H1 (cell line): ENCODE data around the gene CERS3. TPM values are rescaled to one million over a fixed set of nuclear protein-coding genes. Genes with fewer than 3 reads are reported as not detected.

ENCODE experiments used
- CTCF ChIA-PET: fragments of 300-600 bp; sonication (Branson Sonifier 250); formaldehyde crosslinking; loops from one replicate; lab custom pipeline; 2021; ENCODE audit not compliant: partially characterized antibody; lab: Charles Lee
- POLR2A ChIA-PET: fragments of 300-600 bp; sonication (Branson Sonifier 250); formaldehyde crosslinking; loops from one replicate; lab custom pipeline; 2021; ENCODE audit warnings: inconsistent platforms; ENCODE audit not compliant: partially characterized antibody; lab: Charles Lee
- DNase-seq, 2 experiments: peaks; one replicate each; pipeline versions ENCODE4 v3.0.0 to v3.0.0-alpha.2; 2010 to 2022; ENCODE audit warnings: low spot score in 2 of 2, low read depth in 1 of 2, mixed read lengths in 1 of 2
- FAIRE-seq: peaks from 2 replicates; lab custom pipeline; 2011; peaks lifted over from hg19 to GRCh38; lab: Jason Lieb, UNC
- H2AFZ ChIP-seq: 2 replicates; pipeline ENCODE4 v1.8.1; 2012; ENCODE audit warnings: low read length, inconsistent platforms
- H2AK5ac ChIP-seq: 2 replicates; pipeline ENCODE4 v1.6.1; 2013; ENCODE audit warnings: low read depth, low read length
- H2BK120ac ChIP-seq: replicated peaks from 2 replicates; pipeline ENCODE3; 2013; ENCODE audit warnings: low read depth, low read length, inconsistent platforms
- H2BK12ac ChIP-seq: 2 replicates; pipeline ENCODE4 v1.6.1; 2013; ENCODE audit warnings: low read depth, low read length
- H2BK15ac ChIP-seq: 2 replicates; pipeline ENCODE4 v1.6.1; 2013; ENCODE audit warnings: low read length
- H2BK20ac ChIP-seq: 2 replicates; pipeline ENCODE4 v1.6.1; 2013; ENCODE audit warnings: low read length
- H2BK5ac ChIP-seq: 2 replicates; pipeline ENCODE4 v1.6.1; 2013; ENCODE audit warnings: low read depth, low read length
- H3K14ac ChIP-seq: 2 replicates; pipeline ENCODE4 v1.6.1; 2013; ENCODE audit warnings: inconsistent platforms; ENCODE audit not compliant: insufficient read length
- H3K18ac ChIP-seq: 2 replicates; pipeline ENCODE4 v1.6.1; 2013; ENCODE audit warnings: low read length; ENCODE audit errors: extremely low read depth
- H3K23ac ChIP-seq: 2 replicates; pipeline ENCODE4 v1.6.1; 2013; ENCODE audit warnings: inconsistent platforms; ENCODE audit not compliant: insufficient read length
- H3K23me2 ChIP-seq: 2 replicates; pipeline ENCODE4 v1.6.1; 2013; ENCODE audit warnings: low read depth, low read length
- H3K27ac ChIP-seq: 2 replicates; pipeline ENCODE4 v1.6.1; 2011; ENCODE audit warnings: low read depth, low read length, inconsistent platforms
- H3K27me3 ChIP-seq, 4 experiments: replicated peaks in 1 of 4; 1 replicate in 1 of 4; 2 replicates in 3 of 4; pipeline versions ENCODE4 v1.6.1 to v1.8.1; 2011 to 2013; ENCODE audit warnings: low read length in 3 of 4, mild to moderate bottlenecking in 3 of 4, inconsistent platforms in 2 of 4, mixed read lengths in 2 of 4, moderate library complexity in 1 of 4; ENCODE audit not compliant: control insufficient read depth in 3 of 4, insufficient read depth in 3 of 4; ENCODE audit errors: extremely low read depth in 1 of 4
- H3K36me3 ChIP-seq, 4 experiments: 2 replicates each; pipeline versions ENCODE4 v1.6.1 to v1.8.1; 2011 to 2013; ENCODE audit warnings: mild to moderate bottlenecking in 4 of 4, low read length in 3 of 4, moderate library complexity in 2 of 4, control low read depth in 1 of 4, inconsistent platforms in 1 of 4; ENCODE audit not compliant: insufficient read depth in 4 of 4, control insufficient read depth in 2 of 4
- H3K4ac ChIP-seq: replicated peaks from 2 replicates; pipeline ENCODE3; 2013; ENCODE audit warnings: low read length, low read depth, mixed read lengths, inconsistent platforms; ENCODE audit not compliant: insufficient read length
- H3K4me1 ChIP-seq, 4 experiments: replicated peaks in 1 of 4; 1 replicate in 1 of 4; 2 replicates in 3 of 4; pipeline versions ENCODE4 v1.6.1 to v1.8.1; 2011 to 2013; ENCODE audit warnings: low read length in 3 of 4, inconsistent platforms in 2 of 4, mixed read lengths in 1 of 4; ENCODE audit not compliant: insufficient read depth in 4 of 4, control insufficient read depth in 3 of 4
- H3K4me2 ChIP-seq, 2 experiments: 2 replicates each; pipeline versions ENCODE4 v1.6.1 to v1.8.1; 2011 to 2013; ENCODE audit warnings: low read depth in 2 of 2, low read length in 2 of 2, control low read depth in 1 of 2, inconsistent platforms in 1 of 2, mild to moderate bottlenecking in 1 of 2; ENCODE audit not compliant: insufficient read depth in 1 of 2
- H3K4me3 ChIP-seq, 4 experiments: fragments of 200-600, 300-600 bp in 1 of 4; sonication (generic), shearing (Covaris generic), sonication (Bioruptor Twin) in 1 of 4; 2 replicates each; pipeline versions ENCODE4 v1.5.1 to v1.8.1; 2011 to 2016; ENCODE audit warnings: low read length in 4 of 4, low read depth in 3 of 4, control low read depth in 2 of 4, inconsistent platforms in 2 of 4, mild to moderate bottlenecking in 2 of 4, mixed read lengths in 1 of 4, moderate library complexity in 1 of 4; ENCODE audit not compliant: insufficient read depth in 2 of 4; ENCODE audit errors: extremely low read depth in 1 of 4
- H3K56ac ChIP-seq: replicated peaks from 2 replicates; pipeline ENCODE3; 2013; ENCODE audit warnings: low read depth, mild to moderate bottlenecking, mixed read lengths, low read length, inconsistent platforms; ENCODE audit not compliant: insufficient read length
- H3K79me1 ChIP-seq: 2 replicates; pipeline ENCODE4 v1.6.1; 2013; ENCODE audit warnings: low read depth, low read length, control low read depth
- H3K79me2 ChIP-seq, 2 experiments: 2 replicates each; pipeline versions ENCODE4 v1.6.1 to v1.8.1; 2012 to 2013; ENCODE audit warnings: low read length in 2 of 2, mild to moderate bottlenecking in 2 of 2, inconsistent platforms in 1 of 2; ENCODE audit not compliant: insufficient read depth in 2 of 2, control insufficient read depth in 1 of 2
- H3K9ac ChIP-seq, 4 experiments: replicated peaks in 1 of 4; 1 replicate in 1 of 4; 2 replicates in 3 of 4; pipeline versions ENCODE4 v1.6.1 to v1.8.1; 2011 to 2013; ENCODE audit warnings: low read depth in 3 of 4, low read length in 3 of 4, control low read depth in 2 of 4, mild to moderate bottlenecking in 2 of 4, moderate library complexity in 2 of 4, inconsistent platforms in 1 of 4; ENCODE audit errors: extremely low read depth in 1 of 4
- H3K9me3 ChIP-seq, 2 experiments: 2 replicates each; pipeline versions ENCODE4 v1.6.1 to v1.8.1; 2012 to 2013; ENCODE audit warnings: mild to moderate bottlenecking in 2 of 2, moderate library complexity in 2 of 2, control low read depth in 1 of 2, inconsistent platforms in 1 of 2, low read depth in 1 of 2, low read length in 1 of 2, mixed read lengths in 1 of 2; ENCODE audit not compliant: insufficient read depth in 2 of 2
- H4K20me1 ChIP-seq, 2 experiments: replicated peaks in 1 of 2; 2 replicates each; pipeline versions ENCODE3 to v1.8.1; 2011 to 2013; ENCODE audit warnings: inconsistent platforms in 2 of 2, low read length in 2 of 2, mild to moderate bottlenecking in 1 of 2; ENCODE audit not compliant: insufficient read depth in 2 of 2, control insufficient read depth in 1 of 2
- H4K5ac ChIP-seq: 2 replicates; pipeline ENCODE4 v1.6.1; 2013; ENCODE audit warnings: low read length, low read depth, mixed read lengths, inconsistent platforms; ENCODE audit not compliant: insufficient read length
- H4K8ac ChIP-seq: 2 replicates; pipeline ENCODE4 v1.8.0; 2013; ENCODE audit warnings: mild to moderate bottlenecking, moderate library complexity, low read length, inconsistent platforms; ENCODE audit not compliant: insufficient read depth; ENCODE audit errors: extremely low read depth
- H4K91ac ChIP-seq: replicated peaks from 2 replicates; pipeline ENCODE3; 2013; ENCODE audit warnings: low read length, mixed read lengths, inconsistent platforms; ENCODE audit not compliant: insufficient read length
- CBX5 ChIP-seq: fragments of 300-800, 300-1000 bp; sonication (generic); IDR thresholded peaks from 2 replicates; pipeline ENCODE4 v1.7.1; 2016; ENCODE audit warnings: antibody characterized with exemption, low read length, low read depth
- CREB1 ChIP-seq: IDR thresholded peaks from 2 replicates; pipeline ENCODE4 v1.6.1; 2012; ENCODE audit warnings: inconsistent platforms
- EZH2 ChIP-seq: fragments of 200-600 bp; sonication (generic); IDR thresholded peaks from 2 replicates; pipeline ENCODE4 v1.7.1; 2012; ENCODE audit warnings: low read depth, mild to moderate bottlenecking, moderate library complexity, low read length, inconsistent platforms; ENCODE audit not compliant: severe bottlenecking
- MAFK ChIP-seq: IDR thresholded peaks from 2 replicates; pipeline ENCODE4 v1.6.1; 2012; ENCODE audit warnings: low read depth, mild to moderate bottlenecking, improper control_type of control experiment, low read length
- RNF2 ChIP-seq: fragments of 200-900, 300-1000 bp; sonication (generic); IDR thresholded peaks from 2 replicates; pipeline ENCODE4 v1.7.1; 2016; ENCODE audit warnings: borderline replicate concordance, low read depth, mild to moderate bottlenecking, antibody characterized with exemption, low read length; ENCODE audit not compliant: poor library complexity, severe bottlenecking; ENCODE audit errors: missing control alignments
- RXRA ChIP-seq: IDR thresholded peaks from 2 replicates; pipeline ENCODE4 v1.6.1; 2011; ENCODE audit warnings: low read depth, mild to moderate bottlenecking, low read length, moderate library complexity; ENCODE audit not compliant: insufficient read depth
- SIN3A ChIP-seq, 2 experiments: IDR thresholded peaks in 1 of 2; conservative IDR thresholded peaks in 1 of 2; 2 replicates each; pipeline ENCODE4 v1.6.1; 2011 to 2012; ENCODE audit warnings: low read length in 2 of 2, improper control_type of control experiment in 1 of 2, low read depth in 1 of 2, mild to moderate bottlenecking in 1 of 2
- TAF7 ChIP-seq: optimal IDR thresholded peaks from 2 replicates; pipeline ENCODE3; 2011; ENCODE audit warnings: low read depth, mild to moderate bottlenecking, inconsistent platforms, low read length, moderate library complexity, borderline replicate concordance
- TBP ChIP-seq: IDR thresholded peaks from 2 replicates; pipeline ENCODE4 v1.6.1; 2011; ENCODE audit warnings: low read depth, low read length, improper control_type of control experiment
- TCF12 ChIP-seq: IDR thresholded peaks from 2 replicates; pipeline ENCODE4 v1.6.1; 2011; ENCODE audit warnings: low read depth, mild to moderate bottlenecking, low read length
- WGBS, 2 experiments: shearing (Covaris generic) in 1 of 2; methylation state at CpG; one replicate each; pipeline versions ENCODE4 v1.1.6 to v1.1.7; 2013 to 2015; ENCODE audit warnings: low lambda C conversion rate in 2 of 2, mixed read lengths in 2 of 2, inconsistent platforms in 1 of 2, low coverage in 1 of 2, missing lambda C conversion rate in 1 of 2; ENCODE audit not compliant: insufficient replicate concordance in 2 of 2, insufficient coverage in 1 of 2, insufficient read length in 1 of 2; ENCODE audit errors: extremely low coverage in 1 of 2, missing lambda C conversion rate in 1 of 2; 5-methylcytosine and 5-hydroxymethylcytosine counted together
- polyA plus RNA-seq, 7 experiments: library from polyadenylated mRNA; depleted of rRNA in 3 of 7; stranded (reverse) in 5 of 7; unstranded in 2 of 7; fragments of >200 nt in 5 of 7; fragments of 200-250 nt in 2 of 7; gene quantifications; 1 replicate in 5 of 7; 2 replicates in 1 of 7; 4 replicates in 1 of 7; pipeline versions ENCODE4 v1.2.1 to v1.2.3, GENCODE V29; 2011 to 2013; ENCODE audit warnings: missing spikeins in 2 of 7, mixed read lengths in 2 of 7
- total RNA-seq: library from RNA; stranded (reverse); fragmentation: NEBNext Ultra II Directional; extraction: Animal tissue kit (Norgen Biotek cat#: 25700); gene quantifications from 2 replicates; pipeline ENCODE4 v1.2.1, GENCODE V29; 2021
- TF ChIP-seq, protein P1 (sequence below): IDR thresholded peaks from 2 replicates; pipeline ENCODE4 v1.6.1; 2011; ENCODE audit warnings: low read length, improper control_type of control experiment
- TF ChIP-seq, protein P2 (sequence below): IDR thresholded peaks from 2 replicates; pipeline ENCODE4 v1.6.1; 2012; ENCODE audit warnings: inconsistent platforms

The CERS3 gene
- total and polyA plus RNA-seq, 2 of the 8 experiments (the other 6 are each of a cell fraction or from before 2014, with no cell fraction given): 0.62 TPM; not detected in 1

- POLR2A ChIA-PET: no interaction called here
- no peaks in the 10 kb centered on the region for H3K23me2 ChIP-seq
- TF ChIP-seq TBP (no peak), RNF2 (no peak), RXRA (no peak), MAFK (no peak), CREB1 (no peak), SIN3A (conservative IDR thresholded peaks at IDR 0.05 in 1 of 2, IDR thresholded peaks at IDR 0.05 in 1 of 2; ENCODE audit: low read depth in 1 of 2, low read length in 2 of 2) (no peak), TCF12 (no peak), TAF7 (no peak), CBX5 (no peak), EZH2 (no peak)
- TF ChIP-seq, protein P1, sequence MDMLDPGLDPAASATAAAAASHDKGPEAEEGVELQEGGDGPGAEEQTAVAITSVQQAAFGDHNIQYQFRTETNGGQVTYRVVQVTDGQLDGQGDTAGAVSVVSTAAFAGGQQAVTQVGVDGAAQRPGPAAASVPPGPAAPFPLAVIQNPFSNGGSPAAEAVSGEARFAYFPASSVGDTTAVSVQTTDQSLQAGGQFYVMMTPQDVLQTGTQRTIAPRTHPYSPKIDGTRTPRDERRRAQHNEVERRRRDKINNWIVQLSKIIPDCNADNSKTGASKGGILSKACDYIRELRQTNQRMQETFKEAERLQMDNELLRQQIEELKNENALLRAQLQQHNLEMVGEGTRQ: no peak
- TF ChIP-seq, protein P2, sequence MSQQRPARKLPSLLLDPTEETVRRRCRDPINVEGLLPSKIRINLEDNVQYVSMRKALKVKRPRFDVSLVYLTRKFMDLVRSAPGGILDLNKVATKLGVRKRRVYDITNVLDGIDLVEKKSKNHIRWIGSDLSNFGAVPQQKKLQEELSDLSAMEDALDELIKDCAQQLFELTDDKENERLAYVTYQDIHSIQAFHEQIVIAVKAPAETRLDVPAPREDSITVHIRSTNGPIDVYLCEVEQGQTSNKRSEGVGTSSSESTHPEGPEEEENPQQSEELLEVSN: no peak
Measured at GRCh38 chr15:100531204-100531603, 2.5 kb upstream of the CERS3 start.

More at GRCh38 chr15:100531204-100531603, 2.5 kb upstream of the CERS3 start:
- Histone ChIP-seq H3K79me1 (no peaks in the 10 kb centered on the region), H2BK5ac (no peak overlapping the region), H3K23ac (no peak overlapping the region), H4K5ac (no peak overlapping the region), H2BK120ac (no peak overlapping the region), H4K91ac (no peak overlapping the region), H3K36me3 (no peaks in the 10 kb centered on the region), H3K4ac (no peak overlapping the region), H3K14ac (no peak overlapping the region), H3K4me1 (no peaks in the 10 kb centered on the region), H3K27ac (no peak overlapping the region), H3K18ac (no peak overlapping the region), H4K20me1 (no peaks in the 10 kb centered on the region), H4K8ac (no peak overlapping the region), H2BK12ac (no peak overlapping the region), H2BK15ac (no peak overlapping the region), H3K4me2 (no peak overlapping the region), H3K4me3 (no peak overlapping the region), H3K27me3 (no peaks in the 10 kb centered on the region), H3K56ac (no peak overlapping the region), H2BK20ac (no peak overlapping the region), H2AFZ (no peak overlapping the region), H3K9ac (no peak overlapping the region), H3K79me2 (no peaks in the 10 kb centered on the region), H2AK5ac (no peak overlapping the region), H3K9me3 (peaks cover 39 to 44% of the 10 kb centered on the region in 2 experiments; a peak in 3 of 4 replicates)
- CTCF ChIA-PET: no interaction called here
- WGBS, 2 experiments: 80% methylated on average over 4 of the region's 4 CpGs; no CpG with 5 or more reads in 1 of the 2 experiments
- DNase-seq (no peak), FAIRE-seq (no peak)
